ENCODE results near the gene CEP112. TPM values are rescaled to one million over a fixed set of nuclear protein-coding genes. Genes with fewer than 3 reads are reported as not detected.

CEP112 gene
- total and polyA plus RNA-seq, 2 donors (not counting 3 experiments of a cell fraction or from before 2014, with no cell fraction given) = 1.5 to 25.3 TPM

- Histone ChIP-seq H3K27ac (ENCODE audit: insufficient read depth, low read depth, low read length) (no peak overlapping the region), H3K27me3 (ENCODE audit: control insufficient read depth in 2 of 2, insufficient read depth in 2 of 2, low read length in 2 of 2) (no peaks in the 10 kb centered on the region), H3K79me2 (ENCODE audit: control insufficient read depth, insufficient read depth, low read length) (no peaks in the 10 kb centered on the region), H3K9me1 (replicated peaks; ENCODE audit: control insufficient read depth, extremely low read depth, insufficient read depth, low read length) (no peaks in the 10 kb centered on the region), H2AFZ (ENCODE audit: low read depth, low read length) (no peak overlapping the region), H3K4me2 (ENCODE audit: insufficient read depth, low read length) (no peak overlapping the region), H3K4me1 (ENCODE audit: control insufficient read depth, extremely low read depth, insufficient read depth, low read length) (no peaks in the 10 kb centered on the region), H3K36me3 (ENCODE audit: control insufficient read depth in 2 of 2, extremely low read depth in 1 of 2, insufficient read depth in 2 of 2, low read length in 2 of 2) (no peaks in the 10 kb centered on the region), H4K20me1 (replicated peaks; ENCODE audit: control insufficient read depth, extremely low read depth, insufficient read depth, low read length) (no peaks in the 10 kb centered on the region), H3K9ac (replicated peaks; ENCODE audit: extremely low read depth, insufficient read depth, low read length) (no peak overlapping the region), H3K9me3 (replicated peaks; ENCODE audit: control insufficient read depth, insufficient read depth, low read length) (no peaks in the 10 kb centered on the region), H3K4me3 (replicated peaks in 1 of 3; ENCODE audit: insufficient read depth in 1 of 3, low read depth in 1 of 3, low read length in 3 of 3) (no peak overlapping the region)
- BruUV-seq (replicated peaks) = no TSS peak
- no peak for TF ChIP-seq MYC (IDR thresholded peaks at IDR 0.05; ENCODE audit: low read depth, low read length)
- TF ChIP-seq POLR2A (IDR thresholded peaks at IDR 0.05; ENCODE audit: low read depth, low read length) = no peak
- no peak for TF ChIP-seq FOS (IDR thresholded peaks at IDR 0.05; ENCODE audit: borderline replicate concordance, insufficient read depth, low read length)
- TF ChIP-seq CTCF (IDR thresholded peaks at IDR 0.05; ENCODE audit: extremely low read depth in 1 of 2, insufficient read depth in 1 of 2, low read depth in 1 of 2, low read length in 2 of 2) = no peak
- no peak for TF ChIP-seq GATA2 (IDR thresholded peaks at IDR 0.05; ENCODE audit: insufficient read depth, insufficient read length, low read depth, low read length)
- TF ChIP-seq EZH2 (IDR thresholded peaks at IDR 0.05; ENCODE audit: borderline replicate concordance, low read depth, low read length, severe bottlenecking) = no peak
- TF ChIP-seq, protein P1, sequence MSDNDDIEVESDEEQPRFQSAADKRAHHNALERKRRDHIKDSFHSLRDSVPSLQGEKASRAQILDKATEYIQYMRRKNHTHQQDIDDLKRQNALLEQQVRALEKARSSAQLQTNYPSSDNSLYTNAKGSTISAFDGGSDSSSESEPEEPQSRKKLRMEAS (IDR thresholded peaks at IDR 0.05; ENCODE audit: insufficient read depth, insufficient read length) = no peak
- no peak for TF ChIP-seq POLR2AphosphoS5 (IDR thresholded peaks at IDR 0.05; ENCODE audit: insufficient read depth, low read depth, low read length)
- TF ChIP-seq JUN (IDR thresholded peaks at IDR 0.05; ENCODE audit: borderline replicate concordance, insufficient read depth, insufficient read length, low read depth) = no peak
- dilution Hi-C loops (cut with MboI; ENCODE audit: extremely low pct_ligation_motif_present, low sequenced_read_pairs) = no loop called here
- intact Hi-C loops (cut with micrococcal nuclease) = no loop called here
- ChIA-PET CTCF (interaction anchor here (0.6 to 0.9 kb wide), 3 partner anchors 21 to 366 kb away, joined by 3 to 6 read pairs (median 3); no protein-coding TSS in a partner anchor), POLR2A (no interaction called here)
- DNase-seq (ENCODE audit: low read depth, low spot score) = peak; percentile 36
- no peak for FAIRE-seq
Measured at GRCh38 chr17:65674246-65675045, 517.5 kb downstream of the CEP112 start.

All from endothelial cell of umbilical vein (primary cell).